SK-N-SH (cell line): Measurements from ENCODE around the gene TRIM40.

Experiments
- CTCF ChIP-seq: fragments of 200-600 bp; sonication (generic); IDR thresholded peaks from 2 replicates; pipeline ENCODE4 v1.6.1; 2017; ENCODE audit warnings: antibody characterized with exemption, mild to moderate bottlenecking, moderate library complexity
- EP300 ChIP-seq, 2 experiments: IDR thresholded peaks; 2 replicates each; pipeline versions ENCODE4 v1.4.0 to v1.6.1; 2012; ENCODE audit warnings: borderline replicate concordance in 1 of 2, low read depth in 1 of 2, low read length in 1 of 2
- FOXM1 ChIP-seq: IDR thresholded peaks from 2 replicates; pipeline ENCODE4 v1.4.0; 2012; ENCODE audit warnings: low read depth, mild to moderate bottlenecking
- JUND ChIP-seq: IDR thresholded peaks from 2 replicates; pipeline ENCODE4 v1.4.0; 2012
- MXI1 ChIP-seq: IDR thresholded peaks from 2 replicates; pipeline ENCODE4 v1.6.1; 2012; ENCODE audit warnings: mild to moderate bottlenecking, low read depth, low read length, improper control_type of control experiment
- NFIC ChIP-seq: IDR thresholded peaks from 2 replicates; pipeline ENCODE4 v1.4.0; 2012; ENCODE audit warnings: borderline replicate concordance
- POLR2AphosphoS5 ChIP-seq: IDR thresholded peaks from 2 replicates; pipeline ENCODE4 v1.6.1; 2012; ENCODE audit warnings: low read depth, low read length
- REST ChIP-seq: IDR thresholded peaks from 2 replicates; pipeline ENCODE4 v1.6.1; 2012; ENCODE audit warnings: mild to moderate bottlenecking, low read depth, low read length, moderate library complexity
- SIN3A ChIP-seq: IDR thresholded peaks from 2 replicates; pipeline ENCODE4 v1.6.1; 2012; ENCODE audit warnings: low read depth, mild to moderate bottlenecking, low read length, moderate library complexity, borderline replicate concordance
- SMC3 ChIP-seq: IDR thresholded peaks from 2 replicates; pipeline ENCODE4 v1.6.1; 2012; ENCODE audit warnings: low read depth, low read length, improper control_type of control experiment
- USF1 ChIP-seq: IDR thresholded peaks from 2 replicates; pipeline ENCODE4 v1.4.0; 2012; ENCODE audit warnings: low read depth, borderline replicate concordance
- TF ChIP-seq, protein P1 (sequence below): IDR thresholded peaks from 2 replicates; pipeline ENCODE4 v1.4.0; 2012; ENCODE audit warnings: low read depth
- TF ChIP-seq, protein P2 (sequence below): IDR thresholded peaks from 2 replicates; pipeline ENCODE4 v1.4.0; 2012; ENCODE audit warnings: low read depth, borderline replicate concordance

DNA sequence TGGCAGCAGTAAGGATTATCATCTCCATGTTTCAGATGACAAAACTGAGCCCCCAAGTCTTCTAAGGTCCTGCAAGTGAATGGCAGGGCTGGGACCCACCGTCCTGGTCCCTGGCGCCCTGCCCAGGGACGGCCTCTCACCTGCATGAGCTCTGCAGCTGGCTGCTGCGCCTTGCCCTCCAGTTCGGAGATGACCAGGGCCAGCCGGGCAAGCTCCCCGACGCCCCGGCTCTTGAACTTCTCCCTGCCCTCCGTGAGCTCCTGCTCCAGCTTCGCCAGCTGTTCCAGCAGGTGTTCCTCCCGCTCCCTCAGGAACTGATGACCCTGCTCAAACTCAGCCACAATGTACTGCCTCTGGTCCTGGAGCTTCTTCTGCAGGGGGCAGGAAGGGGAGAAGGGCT lies 60.4 kb downstream of the TRIM40 start:
- no peak for TF ChIP-seq CTCF
- TF ChIP-seq JUND, result no peak
- TF ChIP-seq MXI1, result no peak
- no peak for TF ChIP-seq EP300 (IDR thresholded peaks at IDR 0.05; ENCODE audit: borderline replicate concordance in 1 of 2, low read depth in 1 of 2, low read length in 1 of 2)
- no peak for TF ChIP-seq FOXM1
- TF ChIP-seq NFIC, result no peak
- TF ChIP-seq, protein P1, sequence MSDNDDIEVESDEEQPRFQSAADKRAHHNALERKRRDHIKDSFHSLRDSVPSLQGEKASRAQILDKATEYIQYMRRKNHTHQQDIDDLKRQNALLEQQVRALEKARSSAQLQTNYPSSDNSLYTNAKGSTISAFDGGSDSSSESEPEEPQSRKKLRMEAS, result no peak
- no peak for TF ChIP-seq POLR2AphosphoS5
- TF ChIP-seq USF1, result no peak
- TF ChIP-seq, protein P2, sequence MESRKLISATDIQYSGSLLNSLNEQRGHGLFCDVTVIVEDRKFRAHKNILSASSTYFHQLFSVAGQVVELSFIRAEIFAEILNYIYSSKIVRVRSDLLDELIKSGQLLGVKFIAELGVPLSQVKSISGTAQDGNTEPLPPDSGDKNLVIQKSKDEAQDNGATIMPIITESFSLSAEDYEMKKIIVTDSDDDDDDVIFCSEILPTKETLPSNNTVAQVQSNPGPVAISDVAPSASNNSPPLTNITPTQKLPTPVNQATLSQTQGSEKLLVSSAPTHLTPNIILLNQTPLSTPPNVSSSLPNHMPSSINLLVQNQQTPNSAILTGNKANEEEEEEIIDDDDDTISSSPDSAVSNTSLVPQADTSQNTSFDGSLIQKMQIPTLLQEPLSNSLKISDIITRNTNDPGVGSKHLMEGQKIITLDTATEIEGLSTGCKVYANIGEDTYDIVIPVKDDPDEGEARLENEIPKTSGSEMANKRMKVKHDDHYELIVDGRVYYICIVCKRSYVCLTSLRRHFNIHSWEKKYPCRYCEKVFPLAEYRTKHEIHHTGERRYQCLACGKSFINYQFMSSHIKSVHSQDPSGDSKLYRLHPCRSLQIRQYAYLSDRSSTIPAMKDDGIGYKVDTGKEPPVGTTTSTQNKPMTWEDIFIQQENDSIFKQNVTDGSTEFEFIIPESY, result no peak
- TF ChIP-seq SMC3, result no peak
- TF ChIP-seq SIN3A, result no peak
- no peak for TF ChIP-seq REST
